ENCODE results near the gene CASK. TPM values are rescaled to one million over a fixed set of nuclear protein-coding genes. Genes with fewer than 3 reads are reported as not detected.

The CASK gene
- total RNA-seq, 1 experiment from 2014 or later, result 54.6 TPM

- H3K27ac Mint-ChIP-seq, result no peak overlapping the region
- DNase-seq (ENCODE audit: low spot score), result no peak
- no peak for TF ChIP-seq MLX (CRISPR knock-in tag; IDR thresholded peaks at IDR 0.05)
- no peaks in the 10 kb centered on the region for H3K9me3 Mint-ChIP-seq
- H3K36me3 Mint-ChIP-seq, result peaks cover 3% of the 10 kb centered on the region; the same call in 1 of the 2 replicates
- H3K4me1 Mint-ChIP-seq, result peaks cover 49% of the 10 kb centered on the region
- no peak for ATAC-seq
- no peaks in the 10 kb centered on the region for H3K27me3 Mint-ChIP-seq (ENCODE audit: low read depth)
- no peak overlapping the region for H3K4me3 Mint-ChIP-seq
- POLR2A ChIA-PET, result no interaction called here
- CTCF ChIA-PET, result no interaction called here
Measured at GRCh38 chrX:41518127-41518840, 405.1 kb downstream of the CASK start.

- DNase-seq (ENCODE audit: low spot score), result no peak
- Mint-ChIP-seq H3K4me1 (peaks cover 43% of the 10 kb centered on the region), H3K27ac (peak overlapping the region; percentile 58; the same call in 1 of the 2 replicates), H3K27me3 (ENCODE audit: low read depth) (no peaks in the 10 kb centered on the region), H3K36me3 (no peaks in the 10 kb centered on the region), H3K9me3 (no peaks in the 10 kb centered on the region), H3K4me3 (no peak overlapping the region)
- ChIA-PET CTCF (no interaction called here), POLR2A (no interaction called here)
- peak; percentile 58; the same call in 1 of the 2 replicates for ATAC-seq
- TF ChIP-seq SP1 (CRISPR knock-in tag; conservative IDR thresholded peaks at IDR 0.05) (no peak), ZMAT4 (CRISPR knock-in tag; IDR thresholded peaks at IDR 0.05) (no peak), ZNF671 (CRISPR knock-in tag; IDR thresholded peaks at IDR 0.05) (no peak), OVOL2 (CRISPR knock-in tag; IDR thresholded peaks at IDR 0.05; ENCODE audit: borderline replicate concordance) (no peak), NFYB (CRISPR knock-in tag; conservative IDR thresholded peaks at IDR 0.05; ENCODE audit: low read depth) (no peak), ESRRA (CRISPR knock-in tag; IDR thresholded peaks at IDR 0.05; ENCODE audit: borderline replicate concordance) (no peak), ZNF219 (CRISPR knock-in tag; IDR thresholded peaks at IDR 0.05; ENCODE audit: borderline replicate concordance) (no peak), NFATC4 (CRISPR knock-in tag; IDR thresholded peaks at IDR 0.05) (no peak), CREM (CRISPR knock-in tag; IDR thresholded peaks at IDR 0.05) (no peak), NR3C1 (CRISPR knock-in tag; conservative IDR thresholded peaks at IDR 0.05; ENCODE audit: low read depth) (no peak), SOX15 (CRISPR knock-in tag; IDR thresholded peaks at IDR 0.05) (no peak), ZNF263 (CRISPR knock-in tag; IDR thresholded peaks at IDR 0.05; ENCODE audit: low read depth) (no peak), TEAD4 (CRISPR knock-in tag; IDR thresholded peaks at IDR 0.05) (no peak), HMGXB4 (CRISPR knock-in tag; IDR thresholded peaks at IDR 0.05) (no peak), ZSCAN18 (CRISPR knock-in tag; IDR thresholded peaks at IDR 0.05) (no peak)
- TF ChIP-seq, protein P1, sequence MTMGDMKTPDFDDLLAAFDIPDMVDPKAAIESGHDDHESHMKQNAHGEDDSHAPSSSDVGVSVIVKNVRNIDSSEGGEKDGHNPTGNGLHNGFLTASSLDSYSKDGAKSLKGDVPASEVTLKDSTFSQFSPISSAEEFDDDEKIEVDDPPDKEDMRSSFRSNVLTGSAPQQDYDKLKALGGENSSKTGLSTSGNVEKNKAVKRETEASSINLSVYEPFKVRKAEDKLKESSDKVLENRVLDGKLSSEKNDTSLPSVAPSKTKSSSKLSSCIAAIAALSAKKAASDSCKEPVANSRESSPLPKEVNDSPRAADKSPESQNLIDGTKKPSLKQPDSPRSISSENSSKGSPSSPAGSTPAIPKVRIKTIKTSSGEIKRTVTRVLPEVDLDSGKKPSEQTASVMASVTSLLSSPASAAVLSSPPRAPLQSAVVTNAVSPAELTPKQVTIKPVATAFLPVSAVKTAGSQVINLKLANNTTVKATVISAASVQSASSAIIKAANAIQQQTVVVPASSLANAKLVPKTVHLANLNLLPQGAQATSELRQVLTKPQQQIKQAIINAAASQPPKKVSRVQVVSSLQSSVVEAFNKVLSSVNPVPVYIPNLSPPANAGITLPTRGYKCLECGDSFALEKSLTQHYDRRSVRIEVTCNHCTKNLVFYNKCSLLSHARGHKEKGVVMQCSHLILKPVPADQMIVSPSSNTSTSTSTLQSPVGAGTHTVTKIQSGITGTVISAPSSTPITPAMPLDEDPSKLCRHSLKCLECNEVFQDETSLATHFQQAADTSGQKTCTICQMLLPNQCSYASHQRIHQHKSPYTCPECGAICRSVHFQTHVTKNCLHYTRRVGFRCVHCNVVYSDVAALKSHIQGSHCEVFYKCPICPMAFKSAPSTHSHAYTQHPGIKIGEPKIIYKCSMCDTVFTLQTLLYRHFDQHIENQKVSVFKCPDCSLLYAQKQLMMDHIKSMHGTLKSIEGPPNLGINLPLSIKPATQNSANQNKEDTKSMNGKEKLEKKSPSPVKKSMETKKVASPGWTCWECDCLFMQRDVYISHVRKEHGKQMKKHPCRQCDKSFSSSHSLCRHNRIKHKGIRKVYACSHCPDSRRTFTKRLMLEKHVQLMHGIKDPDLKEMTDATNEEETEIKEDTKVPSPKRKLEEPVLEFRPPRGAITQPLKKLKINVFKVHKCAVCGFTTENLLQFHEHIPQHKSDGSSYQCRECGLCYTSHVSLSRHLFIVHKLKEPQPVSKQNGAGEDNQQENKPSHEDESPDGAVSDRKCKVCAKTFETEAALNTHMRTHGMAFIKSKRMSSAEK (CRISPR knock-in tag; IDR thresholded peaks at IDR 0.05; ENCODE audit: borderline replicate concordance), result no peak
- TF ChIP-seq, protein P2, sequence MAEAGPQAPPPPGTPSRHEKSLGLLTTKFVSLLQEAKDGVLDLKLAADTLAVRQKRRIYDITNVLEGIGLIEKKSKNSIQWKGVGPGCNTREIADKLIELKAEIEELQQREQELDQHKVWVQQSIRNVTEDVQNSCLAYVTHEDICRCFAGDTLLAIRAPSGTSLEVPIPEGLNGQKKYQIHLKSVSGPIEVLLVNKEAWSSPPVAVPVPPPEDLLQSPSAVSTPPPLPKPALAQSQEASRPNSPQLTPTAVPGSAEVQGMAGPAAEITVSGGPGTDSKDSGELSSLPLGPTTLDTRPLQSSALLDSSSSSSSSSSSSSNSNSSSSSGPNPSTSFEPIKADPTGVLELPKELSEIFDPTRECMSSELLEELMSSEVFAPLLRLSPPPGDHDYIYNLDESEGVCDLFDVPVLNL (CRISPR knock-in tag; IDR thresholded peaks at IDR 0.05; ENCODE audit: borderline replicate concordance, low read depth), result no peak
Measured at GRCh38 chrX:41516999-41517765, 406.2 kb downstream of the CASK start.

All from WTC11 (cell line).